CD4-positive, alpha-beta T cell (primary cell): ENCODE results near the gene COL25A1. TPM values are rescaled to one million over a fixed set of nuclear protein-coding genes. Genes with fewer than 3 reads are reported as not detected.

Source experiments
- ATAC-seq: fragments of 200-7000 bp; cut with Tn5 transposase; one replicate; pipeline ENCODE4 v1.10.0; 2022; ENCODE audit warnings: mild to moderate bottlenecking; ENCODE audit not compliant: poor library complexity
- CTCF ChIA-PET: fragments of 350-600 bp; sonication (Branson Sonifier 250); formaldehyde crosslinking; loops from one replicate; lab custom pipeline; 2021; ENCODE audit warnings: antibody characterized with exemption, inconsistent platforms; lab: Charles Lee
- POLR2A ChIA-PET: fragments of 350-600 bp; sonication (Branson Sonifier 250); formaldehyde crosslinking; loops from one replicate; lab custom pipeline; 2021; ENCODE audit warnings: antibody characterized with exemption, inconsistent platforms; lab: Charles Lee
- DNase-seq, 14 experiments: peaks; one replicate each; pipeline ENCODE4 v3.0.0-alpha.2; 2013 to 2020; ENCODE audit warnings: mixed read lengths in 2 of 14
- H3K27ac ChIP-seq, 2 donors: one replicate each; pipeline versions ENCODE4 v1.5.1 to v1.7.0; 2013; ENCODE audit warnings: low read length in 2 of 2, low read depth in 1 of 2, mild to moderate bottlenecking in 1 of 2
- H3K27me3 ChIP-seq, 2 experiments: 1 replicate in 1 of 2; 2 replicates in 1 of 2; pipeline versions ENCODE4 v1.6.1 to v1.7.0; 2013; ENCODE audit warnings: low read length in 2 of 2, control low read depth in 1 of 2, mild to moderate bottlenecking in 1 of 2, moderate library complexity in 1 of 2; ENCODE audit not compliant: insufficient read depth in 2 of 2, control insufficient read depth in 1 of 2
- H3K36me3 ChIP-seq: one replicate; pipeline ENCODE4 v1.6.1; 2013; ENCODE audit warnings: low read length, control low read depth; ENCODE audit not compliant: insufficient read depth
- H3K4me1 ChIP-seq: one replicate; pipeline ENCODE4 v1.6.1; 2013; ENCODE audit warnings: low read length, control low read depth; ENCODE audit not compliant: insufficient read depth
- H3K4me3 ChIP-seq: one replicate; pipeline ENCODE4 v1.5.1; 2013; ENCODE audit warnings: mild to moderate bottlenecking, low read length, moderate library complexity
- H3K9me3 ChIP-seq, 2 experiments: 1 replicate in 1 of 2; 2 replicates in 1 of 2; pipeline versions ENCODE4 v1.6.1 to v1.7.0; 2013; ENCODE audit warnings: low read length in 2 of 2, mild to moderate bottlenecking in 2 of 2, control low read depth in 1 of 2, moderate library complexity in 1 of 2; ENCODE audit not compliant: control insufficient read depth in 1 of 2, insufficient read depth in 1 of 2
- H3K27ac Mint-ChIP-seq: one replicate; pipeline ENCODE4 v1.8.0; 2020; ENCODE audit warnings: mixed read lengths
- H3K27me3 Mint-ChIP-seq: one replicate; pipeline ENCODE4 v1.8.0; 2021; ENCODE audit warnings: mixed read lengths
- H3K36me3 Mint-ChIP-seq: one replicate; pipeline ENCODE4 v1.8.0; 2021; ENCODE audit warnings: low read depth, mixed read lengths
- H3K4me1 Mint-ChIP-seq: one replicate; pipeline ENCODE4 v1.8.0; 2021; ENCODE audit warnings: low read depth, mixed read lengths
- H3K4me3 Mint-ChIP-seq: one replicate; pipeline ENCODE4 v1.8.0; 2020; ENCODE audit warnings: mild to moderate bottlenecking, mixed read lengths
- H3K9me3 Mint-ChIP-seq: one replicate; pipeline ENCODE4 v1.8.0; 2020; ENCODE audit warnings: mixed read lengths
- intact Hi-C, 2 experiments: fragments of 100-400 bp; cut with DNase I in 1 of 2; cut with micrococcal nuclease in 1 of 2; formaldehyde crosslinking; loops; one replicate each; pipeline versions ENCODE4 v1.15.1 to v1.9.0; 2023 to 2025; cut with DNase I, micrococcal nuclease
- total RNA-seq, 174 experiments: library from RNA in 2 of 174; stranded (reverse) in 2 of 174; gene quantifications; one replicate each; pipeline ENCODE4 v1.2.3 and lab custom pipeline; 2021 to 2026
- TF ChIP-seq, protein P1 (sequence below): fragments of 200-600 bp; IDR thresholded peaks from one replicate; pipeline ENCODE4 v1.8.0; 2022; ENCODE audit warnings: antibody characterized with exemption, mild to moderate bottlenecking

COL25A1 gene
- total RNA-seq, 2 experiments from 2014 or later, result 0.42 TPM; not detected in 1

DNA sequence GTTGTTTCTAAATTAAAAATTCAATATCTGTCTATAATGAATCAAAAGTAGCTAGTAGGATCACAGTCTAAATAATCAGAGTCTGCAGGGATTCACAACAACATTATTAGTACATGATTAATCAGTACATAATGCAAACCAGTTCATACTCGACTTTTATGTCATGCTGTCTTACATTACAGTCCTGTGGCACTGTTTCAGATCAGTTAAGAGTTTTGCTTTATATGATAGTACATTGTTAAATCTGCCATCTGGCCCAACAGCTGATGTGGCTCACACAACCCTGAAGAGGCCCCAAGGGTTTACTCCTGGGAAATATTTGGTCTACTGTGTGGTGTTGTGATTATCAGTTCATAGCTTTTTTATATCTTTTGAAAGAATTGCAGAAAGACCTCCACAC, 292.5 kb downstream of the COL25A1 start:
- Mint-ChIP-seq H3K36me3 (no peaks in the 10 kb centered on the region), H3K27me3 (no peaks in the 10 kb centered on the region), H3K4me1 (no peaks in the 10 kb centered on the region), H3K4me3 (no peak overlapping the region), H3K9me3 (no peaks in the 10 kb centered on the region), H3K27ac (no peak overlapping the region)
- H3K4me1 ChIP-seq, result no peaks in the 10 kb centered on the region
- H3K9me3 ChIP-seq, result peaks cover 0 to 8% of the 10 kb centered on the region in 2 experiments
- ChIA-PET POLR2A (no interaction called here), CTCF (no interaction called here)
- intact Hi-C loops, result no loop called here
- TF ChIP-seq, protein P1, sequence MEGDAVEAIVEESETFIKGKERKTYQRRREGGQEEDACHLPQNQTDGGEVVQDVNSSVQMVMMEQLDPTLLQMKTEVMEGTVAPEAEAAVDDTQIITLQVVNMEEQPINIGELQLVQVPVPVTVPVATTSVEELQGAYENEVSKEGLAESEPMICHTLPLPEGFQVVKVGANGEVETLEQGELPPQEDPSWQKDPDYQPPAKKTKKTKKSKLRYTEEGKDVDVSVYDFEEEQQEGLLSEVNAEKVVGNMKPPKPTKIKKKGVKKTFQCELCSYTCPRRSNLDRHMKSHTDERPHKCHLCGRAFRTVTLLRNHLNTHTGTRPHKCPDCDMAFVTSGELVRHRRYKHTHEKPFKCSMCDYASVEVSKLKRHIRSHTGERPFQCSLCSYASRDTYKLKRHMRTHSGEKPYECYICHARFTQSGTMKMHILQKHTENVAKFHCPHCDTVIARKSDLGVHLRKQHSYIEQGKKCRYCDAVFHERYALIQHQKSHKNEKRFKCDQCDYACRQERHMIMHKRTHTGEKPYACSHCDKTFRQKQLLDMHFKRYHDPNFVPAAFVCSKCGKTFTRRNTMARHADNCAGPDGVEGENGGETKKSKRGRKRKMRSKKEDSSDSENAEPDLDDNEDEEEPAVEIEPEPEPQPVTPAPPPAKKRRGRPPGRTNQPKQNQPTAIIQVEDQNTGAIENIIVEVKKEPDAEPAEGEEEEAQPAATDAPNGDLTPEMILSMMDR, result no peak
- H3K4me3 ChIP-seq, result no peak overlapping the region
- H3K27ac ChIP-seq, result no peak overlapping the region
- ATAC-seq (no peak), DNase-seq (no peak)
- H3K27me3 ChIP-seq, result no peaks in the 10 kb centered on the region
- no peaks in the 10 kb centered on the region for H3K36me3 ChIP-seq

DNA sequence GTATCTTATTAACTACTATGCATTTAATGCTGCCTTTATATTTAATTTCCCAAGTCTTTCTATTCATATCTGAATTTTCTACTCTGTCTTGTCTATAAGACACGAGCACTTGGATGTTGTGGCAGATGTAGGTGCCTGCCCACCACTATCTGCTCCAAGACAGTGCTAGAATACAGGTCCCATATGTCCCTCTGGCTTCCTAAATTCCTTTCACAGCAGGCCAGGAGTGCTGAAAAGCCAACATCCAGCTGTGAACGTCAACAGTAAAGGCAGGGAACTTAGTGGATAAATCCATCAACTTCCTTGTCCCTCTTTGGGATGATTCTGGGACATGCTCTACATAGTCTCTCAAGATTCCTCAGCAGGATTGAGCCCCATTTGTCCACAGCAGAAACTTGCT, 294.5 kb downstream of the COL25A1 start:
- no peaks in the 10 kb centered on the region for H3K4me1 Mint-ChIP-seq
- H3K36me3 Mint-ChIP-seq, result no peaks in the 10 kb centered on the region
- no peak overlapping the region for H3K27ac ChIP-seq
- TF ChIP-seq, protein P1, result no peak
- intact Hi-C loops, result no loop called here
- no peaks in the 10 kb centered on the region for H3K27me3 Mint-ChIP-seq
- no peak overlapping the region for H3K4me3 ChIP-seq
- no peaks in the 10 kb centered on the region for H3K9me3 Mint-ChIP-seq
- H3K36me3 ChIP-seq, result no peaks in the 10 kb centered on the region
- ATAC-seq, result no peak
- no peaks in the 10 kb centered on the region for H3K27me3 ChIP-seq
- CTCF ChIA-PET, result no interaction called here
- POLR2A ChIA-PET, result no interaction called here
- H3K27ac Mint-ChIP-seq, result no peak overlapping the region
- no peak for DNase-seq
- no peaks in the 10 kb centered on the region for H3K4me1 ChIP-seq
- peaks cover 0 to 8% of the 10 kb centered on the region in 2 experiments for H3K9me3 ChIP-seq
- H3K4me3 Mint-ChIP-seq, result no peak overlapping the region

DNA sequence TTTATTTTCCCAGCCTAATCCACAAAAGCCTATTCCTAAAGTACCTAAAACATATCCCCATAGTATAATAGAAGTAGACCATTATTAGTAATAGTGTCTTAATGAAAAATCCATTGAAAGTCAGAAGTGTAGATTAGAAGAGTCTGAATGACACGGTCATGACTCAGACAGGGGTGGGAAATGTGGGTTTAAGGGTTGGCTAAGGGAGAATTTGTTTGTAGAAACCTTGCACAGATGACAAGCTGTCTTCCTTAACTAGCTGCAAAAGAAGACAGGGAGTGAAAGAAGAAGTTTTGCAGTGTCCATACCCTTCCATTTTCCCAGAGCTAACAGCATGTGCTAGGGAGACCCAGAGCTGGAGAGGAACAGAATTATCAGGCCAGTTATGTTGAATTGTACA, 296.9 kb downstream of the COL25A1 start:
- DNase-seq (no peak), ATAC-seq (no peak)
- Mint-ChIP-seq H3K4me3 (no peak overlapping the region), H3K27ac (no peak overlapping the region), H3K27me3 (no peaks in the 10 kb centered on the region), H3K36me3 (no peaks in the 10 kb centered on the region), H3K4me1 (no peaks in the 10 kb centered on the region), H3K9me3 (no peaks in the 10 kb centered on the region)
- Histone ChIP-seq H3K4me3 (no peak overlapping the region), H3K4me1 (no peaks in the 10 kb centered on the region), H3K27me3 (no peaks in the 10 kb centered on the region), H3K9me3 (no peaks in the 10 kb centered on the region), H3K27ac (no peak overlapping the region), H3K36me3 (no peaks in the 10 kb centered on the region)
- CTCF ChIA-PET, result no interaction called here
- intact Hi-C loops, result no loop called here
- POLR2A ChIA-PET, result no interaction called here
- TF ChIP-seq, protein P1, result no peak
